ENCODE data around the gene ATP5MG. TPM values are rescaled to one million over a fixed set of nuclear protein-coding genes. Genes with fewer than 3 reads are reported as not detected.
"Not testable (repeated sequence)": the region's sequence is repeated elsewhere in the genome, so short reads cannot be mapped to it uniquely, and the experiment has no call there.

The ATP5MG gene
- total RNA-seq, 1 donor from 2014 or later, result 266 TPM

- no peak overlapping the region for H3K27ac Mint-ChIP-seq
- H3K36me3 Mint-ChIP-seq (ENCODE audit: low read depth), result peaks cover 5% of the 10 kb centered on the region
- no peaks in the 10 kb centered on the region for H3K27me3 Mint-ChIP-seq (ENCODE audit: low read depth)
- no peaks in the 10 kb centered on the region for H3K9me3 Mint-ChIP-seq
- peaks cover 3% of the 10 kb centered on the region for H3K4me1 Mint-ChIP-seq (ENCODE audit: low read depth)
- DNase-seq (ENCODE audit: low spot score), result no peak
- intact Hi-C loops (cut with micrococcal nuclease), result loop anchor here (1.0 to 2.0 kb wide), 3 partner anchors 14 to 34 kb away; partner anchors contain the start of genes ATP5MG and KMT2A
- no peak overlapping the region for H3K4me3 Mint-ChIP-seq (ENCODE audit: low read depth)
Measured at GRCh38 chr11:118415062-118415738, 13.8 kb downstream of the ATP5MG start.

- no peaks in the 10 kb centered on the region for H3K9me3 Mint-ChIP-seq
- intact Hi-C loops (cut with micrococcal nuclease), result loop anchor here (1.0 to 2.0 kb wide), 3 partner anchors 14 to 33 kb away; partner anchors contain the start of genes ATP5MG and KMT2A
- H3K27ac Mint-ChIP-seq, result no peak overlapping the region
- DNase-seq (ENCODE audit: low spot score), result peak; percentile 32
- peaks cover 3% of the 10 kb centered on the region for H3K4me1 Mint-ChIP-seq (ENCODE audit: low read depth)
- peaks cover under 1% of the 10 kb centered on the region for H3K36me3 Mint-ChIP-seq (ENCODE audit: low read depth)
- no peak overlapping the region for H3K4me3 Mint-ChIP-seq (ENCODE audit: low read depth)
- no peaks in the 10 kb centered on the region for H3K27me3 Mint-ChIP-seq (ENCODE audit: low read depth)
Measured at GRCh38 chr11:118415739-118416068, 14.3 kb downstream of the ATP5MG start.

DNA sequence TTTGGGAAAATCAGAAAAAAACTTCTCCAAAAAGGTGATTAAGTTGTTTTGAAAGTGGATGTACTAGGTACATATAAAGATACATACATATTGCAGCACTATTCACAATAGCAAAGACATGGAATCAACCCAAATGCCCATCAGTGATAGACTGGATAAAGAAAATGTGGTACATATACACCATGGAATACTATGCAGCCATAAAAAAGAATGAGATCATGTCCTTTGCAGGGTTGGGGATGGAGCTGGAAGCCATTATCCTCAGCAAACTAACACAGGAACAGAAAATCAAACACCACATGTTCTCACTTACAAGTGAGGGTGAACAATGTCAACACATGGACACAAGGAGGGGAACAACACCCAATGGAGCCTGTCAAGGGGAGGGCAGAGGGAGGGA lies 15.5 kb downstream of the ATP5MG start:
- intact Hi-C loops (cut with micrococcal nuclease); H3K4me1 Mint-ChIP-seq (ENCODE audit: low read depth); DNase-seq (ENCODE audit: low spot score); H3K27ac Mint-ChIP-seq; H3K27me3 Mint-ChIP-seq (ENCODE audit: low read depth); H3K4me3 Mint-ChIP-seq (ENCODE audit: low read depth); H3K9me3 Mint-ChIP-seq; H3K36me3 Mint-ChIP-seq (ENCODE audit: low read depth): not testable (repeated sequence)

GRCh38 chr11:118417801-118418200 lies 16.4 kb downstream of the ATP5MG start:
- no peak for DNase-seq (ENCODE audit: low spot score)
- no peak overlapping the region for H3K4me3 Mint-ChIP-seq (ENCODE audit: low read depth)
- H3K9me3 Mint-ChIP-seq, result no peaks in the 10 kb centered on the region
- H3K27me3 Mint-ChIP-seq (ENCODE audit: low read depth), result peaks cover 2% of the 10 kb centered on the region
- peaks cover 3% of the 10 kb centered on the region for H3K4me1 Mint-ChIP-seq (ENCODE audit: low read depth)
- no peak overlapping the region for H3K27ac Mint-ChIP-seq
- intact Hi-C loops (cut with micrococcal nuclease), result no loop called here
- no peaks in the 10 kb centered on the region for H3K36me3 Mint-ChIP-seq (ENCODE audit: low read depth)

GRCh38 chr11:118418766-118419165 lies 17.4 kb downstream of the ATP5MG start:
- Mint-ChIP-seq H3K27me3 (ENCODE audit: low read depth) (peaks cover 2% of the 10 kb centered on the region), H3K4me1 (ENCODE audit: low read depth) (no peaks in the 10 kb centered on the region), H3K4me3 (ENCODE audit: low read depth) (no peak overlapping the region), H3K27ac (no peak overlapping the region), H3K36me3 (ENCODE audit: low read depth) (no peaks in the 10 kb centered on the region), H3K9me3 (no peaks in the 10 kb centered on the region)
- intact Hi-C loops (cut with micrococcal nuclease), result no loop called here
- no peak for DNase-seq (ENCODE audit: low spot score)

DNA sequence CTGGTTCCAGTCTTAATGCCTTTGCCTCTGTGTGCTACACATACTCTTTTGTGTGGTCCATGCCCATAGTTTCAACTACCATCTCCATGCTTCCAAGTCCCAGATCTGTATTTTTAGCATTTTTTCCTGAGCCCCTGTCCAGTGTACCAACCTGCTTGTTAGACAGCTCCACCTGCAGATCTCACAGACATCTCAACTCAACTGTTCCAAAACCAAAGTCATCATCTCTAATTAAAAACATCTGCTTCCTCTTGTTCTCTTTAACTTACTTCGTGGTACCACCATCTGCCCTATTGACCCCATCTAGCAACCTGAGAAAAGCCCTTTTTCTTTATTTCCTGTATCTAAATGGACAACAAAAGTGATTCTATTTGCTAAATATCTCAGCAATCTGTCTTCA lies 26.3 kb downstream of the ATP5MG start:
- H3K4me1 Mint-ChIP-seq (ENCODE audit: low read depth), result peaks cover 8% of the 10 kb centered on the region
- DNase-seq (ENCODE audit: low spot score), result no peak
- H3K27me3 Mint-ChIP-seq (ENCODE audit: low read depth), result peaks cover 18% of the 10 kb centered on the region
- no peaks in the 10 kb centered on the region for H3K9me3 Mint-ChIP-seq
- H3K4me3 Mint-ChIP-seq (ENCODE audit: low read depth), result no peak overlapping the region
- no peak overlapping the region for H3K27ac Mint-ChIP-seq
- intact Hi-C loops (cut with micrococcal nuclease), result no loop called here
- no peaks in the 10 kb centered on the region for H3K36me3 Mint-ChIP-seq (ENCODE audit: low read depth)

DNA sequence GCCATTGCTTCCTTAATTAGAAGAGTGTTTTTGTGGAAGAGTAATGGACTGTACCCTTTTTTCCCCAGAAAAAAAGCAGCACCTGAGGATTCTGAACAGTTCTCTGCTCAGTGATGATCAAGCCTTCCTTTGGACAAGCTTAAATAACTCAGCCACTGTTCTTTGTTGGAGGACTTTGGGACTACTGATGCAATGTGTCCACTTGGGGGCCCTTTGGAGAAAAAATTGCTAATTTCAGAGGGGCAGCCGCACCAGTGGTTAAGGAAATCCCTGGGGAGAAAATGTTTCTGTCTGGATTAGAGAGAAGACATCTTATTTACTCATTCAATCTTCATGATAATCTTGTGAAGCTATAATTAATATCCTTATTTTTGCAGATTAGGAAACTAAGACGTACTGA lies 29.6 kb downstream of the ATP5MG start:
- H3K27ac Mint-ChIP-seq, result no peak overlapping the region
- intact Hi-C loops (cut with micrococcal nuclease), result no loop called here

DNA sequence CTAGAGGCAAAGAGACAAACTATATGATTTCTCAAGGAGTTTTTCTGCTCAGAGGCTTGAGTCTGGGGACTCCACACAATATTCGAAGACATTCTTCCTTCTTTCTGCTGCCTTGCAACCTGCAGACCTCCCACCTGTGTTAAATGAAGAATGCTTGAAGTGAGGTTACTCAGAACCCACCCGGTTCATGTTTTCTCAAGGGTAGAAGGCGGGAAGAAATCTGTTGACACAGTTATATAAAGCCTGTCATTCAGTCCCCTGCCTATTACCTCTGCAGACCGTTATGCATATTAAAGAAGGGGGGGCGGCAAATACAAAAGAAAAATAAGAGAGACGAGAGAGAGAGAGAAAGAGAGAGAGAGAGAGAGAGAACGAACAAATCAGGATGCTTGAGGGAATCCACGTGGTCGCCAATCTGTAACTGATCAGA lies 32.7 kb downstream of the ATP5MG start:
- intact Hi-C loops (cut with micrococcal nuclease), result loop anchor here (1.0 kb wide), 1 partner anchor 54 kb away; no protein-coding TSS in a partner anchor
- no peak for DNase-seq (ENCODE audit: low spot score)
- H3K36me3 Mint-ChIP-seq (ENCODE audit: low read depth), result no peaks in the 10 kb centered on the region
- peak overlapping the region; percentile 92 for H3K4me3 Mint-ChIP-seq (ENCODE audit: low read depth)
- peaks cover 22% of the 10 kb centered on the region for H3K4me1 Mint-ChIP-seq (ENCODE audit: low read depth)
- H3K9me3 Mint-ChIP-seq, result no peaks in the 10 kb centered on the region
- peak overlapping the region; percentile 83 for H3K27ac Mint-ChIP-seq
- peaks cover 10% of the 10 kb centered on the region for H3K27me3 Mint-ChIP-seq (ENCODE audit: low read depth)

More for the DNA sequence above, 29.6 kb downstream of the ATP5MG start:
- Mint-ChIP-seq H3K36me3 (ENCODE audit: low read depth) (no peaks in the 10 kb centered on the region), H3K4me3 (ENCODE audit: low read depth) (no peak overlapping the region), H3K27me3 (ENCODE audit: low read depth) (peaks cover 18% of the 10 kb centered on the region), H3K4me1 (ENCODE audit: low read depth) (peaks cover 21% of the 10 kb centered on the region), H3K9me3 (no peaks in the 10 kb centered on the region)
- no peak for DNase-seq (ENCODE audit: low spot score)

- H3K9me3 Mint-ChIP-seq, result no peaks in the 10 kb centered on the region
- H3K27me3 Mint-ChIP-seq (ENCODE audit: low read depth), result peaks cover 7% of the 10 kb centered on the region
- peak; percentile 45 for DNase-seq (ENCODE audit: low spot score)
- H3K36me3 Mint-ChIP-seq (ENCODE audit: low read depth), result peaks cover 3% of the 10 kb centered on the region
- H3K4me1 Mint-ChIP-seq (ENCODE audit: low read depth), result peaks cover 28% of the 10 kb centered on the region
- intact Hi-C loops (cut with micrococcal nuclease), result loop anchor here (1.0 to 5.0 kb wide), 5 partner anchors 33 to 236 kb away; partner anchors contain the start of genes ARCN1, ATP5MG, CD3D and CD3G
- peak overlapping the region; percentile 92 for H3K4me3 Mint-ChIP-seq (ENCODE audit: low read depth)
- peak overlapping the region; percentile 83 for H3K27ac Mint-ChIP-seq
Measured at GRCh38 chr11:118434553-118435289, 33.3 kb downstream of the ATP5MG start.

DNA sequence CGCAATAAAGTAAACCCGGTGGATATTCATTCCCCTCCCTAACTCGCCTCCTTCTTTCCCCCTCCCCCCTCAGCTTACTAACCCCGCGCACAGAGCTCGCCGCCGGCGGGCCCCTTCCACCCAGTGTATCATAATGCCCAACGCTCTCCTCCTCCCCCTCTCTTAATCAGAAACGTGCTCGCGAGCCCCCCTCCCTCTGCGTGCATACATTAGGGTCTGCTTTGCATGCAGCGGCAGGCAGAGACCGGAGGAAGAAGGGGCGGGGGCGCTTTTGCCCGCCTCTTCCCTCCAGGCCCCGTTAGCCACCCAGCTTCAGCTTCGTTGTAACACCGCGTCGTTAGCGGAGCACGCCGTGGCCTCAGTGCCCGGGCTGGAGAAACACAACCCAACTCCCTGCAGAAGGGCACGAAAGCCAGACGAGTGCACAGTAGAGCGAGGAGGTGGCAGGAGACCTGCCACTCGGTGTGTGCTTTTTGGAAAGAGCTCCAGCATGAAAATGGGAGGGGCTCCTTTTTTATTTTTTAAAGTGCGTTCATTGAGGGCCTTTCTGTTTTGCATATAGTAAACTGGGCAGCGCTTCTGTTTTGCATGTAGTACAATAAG lies 34.0 kb downstream of the ATP5MG start:
- peaks cover 33% of the 10 kb centered on the region for H3K4me1 Mint-ChIP-seq (ENCODE audit: low read depth)
- no peaks in the 10 kb centered on the region for H3K9me3 Mint-ChIP-seq
- peak overlapping the region; percentile 83 for H3K27ac Mint-ChIP-seq
- intact Hi-C loops (cut with micrococcal nuclease), result loop anchor here (1.0 to 5.0 kb wide), 4 partner anchors 34 to 237 kb away; partner anchors contain the start of genes ARCN1, ATP5MG, CD3D and CD3G
- H3K36me3 Mint-ChIP-seq (ENCODE audit: low read depth), result peaks cover 10% of the 10 kb centered on the region
- peaks cover 7% of the 10 kb centered on the region for H3K27me3 Mint-ChIP-seq (ENCODE audit: low read depth)
- DNase-seq (ENCODE audit: low spot score), result peak; percentile 56
- H3K4me3 Mint-ChIP-seq (ENCODE audit: low read depth), result peak overlapping the region; percentile 92

- peaks cover 39% of the 10 kb centered on the region for H3K4me1 Mint-ChIP-seq (ENCODE audit: low read depth)
- H3K27ac Mint-ChIP-seq, result peak within 1 kb of the TSS; percentile 89
Measured at GRCh38 chr11:118435893-118436624, 34.7 kb downstream of the ATP5MG start, which contains the start of gene KMT2A. TSS of gene KMT2A (plus strand) at chr11:118436492. CDS start at chr11:118436513, 21 bp downstream.

GRCh38 chr11:118436639-118437207 lies 35.3 kb downstream of the ATP5MG start:
- Mint-ChIP-seq H3K4me3 (ENCODE audit: low read depth) (peak overlapping the region; percentile 93), H3K4me1 (ENCODE audit: low read depth) (peaks cover 45% of the 10 kb centered on the region), H3K9me3 (no peaks in the 10 kb centered on the region), H3K36me3 (ENCODE audit: low read depth) (peaks cover 20% of the 10 kb centered on the region), H3K27me3 (ENCODE audit: low read depth) (peaks cover 6% of the 10 kb centered on the region), H3K27ac (peak overlapping the region; percentile 89)
- no peak for DNase-seq (ENCODE audit: low spot score)
- intact Hi-C loops (cut with micrococcal nuclease), result loop anchor here (2.0 to 5.0 kb wide), 4 partner anchors 22 to 450 kb away; partner anchors contain the start of genes ARCN1, CD3D, CD3G and IL10RA

More at GRCh38 chr11:118435893-118436624, 34.7 kb downstream of the ATP5MG start, which contains the start of gene KMT2A:
- no peaks in the 10 kb centered on the region for H3K9me3 Mint-ChIP-seq
- H3K4me3 Mint-ChIP-seq (ENCODE audit: low read depth), result peak within 1 kb of the TSS; percentile 93
- intact Hi-C loops (cut with micrococcal nuclease), result loop anchor here (1.0 to 5.0 kb wide), 6 partner anchors 21 to 449 kb away; partner anchors contain the start of genes ARCN1, ATP5MG, CD3D and CD3G
- peak; percentile 94 for DNase-seq (ENCODE audit: low spot score)
- peaks cover 7% of the 10 kb centered on the region for H3K27me3 Mint-ChIP-seq (ENCODE audit: low read depth)
- peaks cover 15% of the 10 kb centered on the region for H3K36me3 Mint-ChIP-seq (ENCODE audit: low read depth)
